ENCODE measurements around the gene KIF26B. TPM values are rescaled to one million over a fixed set of nuclear protein-coding genes. Genes with fewer than 3 reads are reported as not detected.
A peak's percentile ranks its signal among the peaks of the same experiment; 100 is the strongest.

KIF26B gene
- total RNA-seq, 1 experiment from 2014 or later, result 1.2 TPM

GRCh38 chr1:245177071-245177900 lies 22.5 kb downstream of the KIF26B start:
- DNase-seq (ENCODE audit: low spot score) (no peak), ATAC-seq (no peak)
- no peak overlapping the region for H3K27ac Mint-ChIP-seq
- no peak overlapping the region for H3K4me3 Mint-ChIP-seq
- no peaks in the 10 kb centered on the region for H3K27me3 Mint-ChIP-seq (ENCODE audit: low read depth)
- CTCF ChIA-PET, result no interaction called here
- H3K36me3 Mint-ChIP-seq, result no peaks in the 10 kb centered on the region
- peaks cover 6% of the 10 kb centered on the region for H3K9me3 Mint-ChIP-seq
- POLR2A ChIA-PET, result no interaction called here
- no peak for TF ChIP-seq NFATC4 (CRISPR knock-in tag; IDR thresholded peaks at IDR 0.05)
- H3K4me1 Mint-ChIP-seq, result peaks cover 23% of the 10 kb centered on the region

GRCh38 chr1:245179706-245180105 lies 24.9 kb downstream of the KIF26B start:
- DNase-seq (ENCODE audit: low spot score) (no peak), ATAC-seq (no peak)
- Mint-ChIP-seq H3K9me3 (no peaks in the 10 kb centered on the region), H3K27ac (no peak overlapping the region), H3K27me3 (ENCODE audit: low read depth) (no peaks in the 10 kb centered on the region), H3K4me3 (no peak overlapping the region), H3K4me1 (peaks cover 23% of the 10 kb centered on the region), H3K36me3 (no peaks in the 10 kb centered on the region)
- ChIA-PET CTCF (interaction anchor here (2.0 kb wide), 1 partner anchor 23 kb away, joined by 13 read pairs; no protein-coding TSS in a partner anchor), POLR2A (interaction anchor here (0.5 kb wide), 1 partner anchor 202 kb away, joined by 3 read pairs; no protein-coding TSS in a partner anchor)
- no peak for TF ChIP-seq MXD4 (CRISPR knock-in tag; IDR thresholded peaks at IDR 0.05; ENCODE audit: borderline replicate concordance)
- no peak for TF ChIP-seq TP53 (CRISPR knock-in tag; IDR thresholded peaks at IDR 0.05)
- TF ChIP-seq GTF2I (CRISPR knock-in tag; conservative IDR thresholded peaks at IDR 0.05), result no peak
- TF ChIP-seq JUN (CRISPR knock-in tag; IDR thresholded peaks at IDR 0.05), result no peak
- no peak for TF ChIP-seq PRRX2 (CRISPR knock-in tag; IDR thresholded peaks at IDR 0.05)
- TF ChIP-seq ZNF416 (CRISPR knock-in tag; IDR thresholded peaks at IDR 0.05), result no peak
- TF ChIP-seq NFATC4 (CRISPR knock-in tag; IDR thresholded peaks at IDR 0.05), result no peak
- no peak for TF ChIP-seq ZNF671 (CRISPR knock-in tag; IDR thresholded peaks at IDR 0.05)

- Mint-ChIP-seq H3K36me3 (no peaks in the 10 kb centered on the region), H3K4me3 (no peak overlapping the region), H3K27me3 (ENCODE audit: low read depth) (no peaks in the 10 kb centered on the region), H3K27ac (peak overlapping the region; percentile 72), H3K9me3 (no peaks in the 10 kb centered on the region), H3K4me1 (peaks cover 23% of the 10 kb centered on the region)
- DNase-seq (ENCODE audit: low spot score), result no peak
- CTCF ChIA-PET, result interaction anchor here (0.8 to 2.0 kb wide), 4 partner anchors 12 to 28 kb away, joined by 3 to 13 read pairs (median 4); no protein-coding TSS in a partner anchor
- peak; percentile 49 for ATAC-seq
- POLR2A ChIA-PET, result interaction anchor here (0.6 kb wide), 1 partner anchor 24 kb away, joined by 4 read pairs; no protein-coding TSS in a partner anchor
- TF ChIP-seq ATF1 (CRISPR knock-in tag; IDR thresholded peaks at IDR 0.05), result no peak
- no peak for TF ChIP-seq ZMAT4 (CRISPR knock-in tag; IDR thresholded peaks at IDR 0.05)
- no peak for TF ChIP-seq ATF6 (CRISPR knock-in tag; IDR thresholded peaks at IDR 0.05)
- TF ChIP-seq ZNF281 (CRISPR knock-in tag; IDR thresholded peaks at IDR 0.05), result no peak
- TF ChIP-seq E2F1 (CRISPR knock-in tag; IDR thresholded peaks at IDR 0.05), result no peak
- TF ChIP-seq AFF4 (CRISPR knock-in tag; IDR thresholded peaks at IDR 0.05; ENCODE audit: borderline replicate concordance), result no peak
- no peak for TF ChIP-seq ZNF532 (CRISPR knock-in tag; IDR thresholded peaks at IDR 0.05; ENCODE audit: borderline replicate concordance)
Measured at GRCh38 chr1:245180496-245181157, 25.8 kb downstream of the KIF26B start.
